Type B pancreatic cell (in vitro differentiated cells): ENCODE results near the gene CBY2. TPM values are rescaled to one million over a fixed set of nuclear protein-coding genes. Genes with fewer than 3 reads are reported as not detected.

Experiments
- DNase-seq: peaks from one replicate; pipeline ENCODE4 v3.0.0; 2021; ENCODE audit warnings: mixed read lengths; ENCODE audit not compliant: unreplicated experiment; ENCODE audit errors: extremely low spot score
- H3K27ac Mint-ChIP-seq: 2 replicates; pipeline ENCODE4 v1.8.0; 2021; ENCODE audit warnings: mild to moderate bottlenecking, mixed read lengths
- H3K27me3 Mint-ChIP-seq: 2 replicates; pipeline ENCODE4 v1.8.0; 2021; ENCODE audit warnings: mixed read lengths
- H3K36me3 Mint-ChIP-seq: 2 replicates; pipeline ENCODE4 v1.8.0; 2021; ENCODE audit warnings: mixed read lengths
- H3K4me1 Mint-ChIP-seq: one replicate; pipeline ENCODE4 v1.8.0; 2021; ENCODE audit warnings: mixed read lengths; ENCODE audit not compliant: unreplicated experiment
- H3K4me3 Mint-ChIP-seq: 2 replicates; pipeline ENCODE4 v1.8.0; 2021; ENCODE audit warnings: mild to moderate bottlenecking, mixed read lengths
- H3K9me3 Mint-ChIP-seq: 2 replicates; pipeline ENCODE4 v1.8.0; 2021; ENCODE audit warnings: mixed read lengths
- CTCF ChIP-seq: fragments of 200-600 bp; sonication (generic); conservative IDR thresholded peaks from 2 replicates; pipeline ENCODE4 v1.5.0; 2021; ENCODE audit warnings: antibody characterized with exemption, mild to moderate bottlenecking
- total RNA-seq: library from RNA; stranded (reverse); gene quantifications from 2 replicates; pipeline ENCODE4 v1.2.1, GENCODE V29; 2021; ENCODE audit warnings: low replicate concordance

Gene CBY2
- total RNA-seq, 1 donor from 2014 or later: not detected

GRCh38 chr13:45670189-45670885, 31.8 kb upstream of the CBY2 start:
- Mint-ChIP-seq H3K27me3 (peaks cover 2% of the 10 kb centered on the region), H3K4me1 (peaks cover 4% of the 10 kb centered on the region), H3K27ac (no peak overlapping the region), H3K36me3 (no peaks in the 10 kb centered on the region), H3K4me3 (no peak overlapping the region), H3K9me3 (no peaks in the 10 kb centered on the region)
- DNase-seq: no peak
- TF ChIP-seq CTCF: no peak

- Mint-ChIP-seq H3K27ac (no peak overlapping the region), H3K9me3 (no peaks in the 10 kb centered on the region), H3K36me3 (no peaks in the 10 kb centered on the region), H3K4me1 (peaks cover 30% of the 10 kb centered on the region), H3K27me3 (peaks cover 2% of the 10 kb centered on the region), H3K4me3 (no peak overlapping the region)
- no peak for TF ChIP-seq CTCF
- no peak for DNase-seq
Measured at GRCh38 chr13:45674908-45675307, 27.2 kb upstream of the CBY2 start.

- H3K9me3 Mint-ChIP-seq: no peaks in the 10 kb centered on the region
- no peak overlapping the region for H3K4me3 Mint-ChIP-seq
- H3K27me3 Mint-ChIP-seq: peaks cover 5% of the 10 kb centered on the region
- DNase-seq: no peak
- H3K27ac Mint-ChIP-seq: no peak overlapping the region
- H3K36me3 Mint-ChIP-seq: no peaks in the 10 kb centered on the region
- no peak for TF ChIP-seq CTCF
- H3K4me1 Mint-ChIP-seq: peaks cover 40% of the 10 kb centered on the region
Measured at GRCh38 chr13:45678282-45678681, 23.8 kb upstream of the CBY2 start.

- H3K4me3 Mint-ChIP-seq: no peak overlapping the region
- no peak overlapping the region for H3K27ac Mint-ChIP-seq
- H3K36me3 Mint-ChIP-seq: no peaks in the 10 kb centered on the region
- no peaks in the 10 kb centered on the region for H3K9me3 Mint-ChIP-seq
- DNase-seq: no peak
- peaks cover 3% of the 10 kb centered on the region for H3K27me3 Mint-ChIP-seq
- peaks cover 45% of the 10 kb centered on the region for H3K4me1 Mint-ChIP-seq
- no peak for TF ChIP-seq CTCF
Measured at GRCh38 chr13:45681113-45681512, 21.0 kb upstream of the CBY2 start.

- peaks cover 3% of the 10 kb centered on the region for H3K27me3 Mint-ChIP-seq
- H3K36me3 Mint-ChIP-seq: no peaks in the 10 kb centered on the region
- H3K27ac Mint-ChIP-seq: no peak overlapping the region
- H3K4me3 Mint-ChIP-seq: no peak overlapping the region
- peaks cover 38% of the 10 kb centered on the region for H3K4me1 Mint-ChIP-seq
- no peaks in the 10 kb centered on the region for H3K9me3 Mint-ChIP-seq
- no peak for DNase-seq
- TF ChIP-seq CTCF: no peak
Measured at GRCh38 chr13:45682494-45683008, 19.6 kb upstream of the CBY2 start.
